Panc1 (cell line): ENCODE results near the gene C15orf62. TPM values are rescaled to one million over a fixed set of nuclear protein-coding genes. Genes with fewer than 3 reads are reported as not detected.
A peak's percentile ranks its signal among the peaks of the same experiment; 100 is the strongest.

Experiments used
- ATAC-seq: fragments of 200-7000 bp; cut with Tn5 transposase; 2 replicates; pipeline ENCODE4 v1.9.1; 2020; ENCODE audit warnings: mild to moderate bottlenecking, moderate library complexity
- BruUV-seq: library from RNA; stranded (reverse); fragments of 400-500 nt; replicated peaks from 2 replicates; lab custom pipeline; 2021; lab: Mats Ljungman, UMichigan
- CTCF ChIA-PET: fragments of 300-600 bp; sonication (Branson Sonifier 250); formaldehyde crosslinking; loops from one replicate; lab custom pipeline; 2022; ENCODE audit warnings: antibody characterized with exemption; lab: Charles Lee
- POLR2A ChIA-PET: fragments of 300-600 bp; sonication (Branson Sonifier 250); formaldehyde crosslinking; loops from one replicate; lab custom pipeline; 2022; ENCODE audit warnings: antibody characterized with exemption; lab: Charles Lee
- DNase-seq: peaks from one replicate; pipeline ENCODE4 v3.0.0-alpha.2; 2010; ENCODE audit warnings: low read depth, low spot score
- H3K27ac ChIP-seq: 2 replicates; pipeline ENCODE4 v1.5.1; 2011; ENCODE audit warnings: mild to moderate bottlenecking, low read length, inconsistent platforms
- H3K27me3 ChIP-seq: fragments of 200-500 bp; sonication (Bioruptor generic); 2 replicates; pipeline ENCODE4 v1.6.0; 2014; ENCODE audit warnings: low read length, inconsistent platforms; ENCODE audit not compliant: control insufficient read depth, insufficient read depth
- H3K36me3 ChIP-seq: fragments of 200-500 bp; sonication (Bioruptor generic); 2 replicates; pipeline ENCODE4 v1.5.1; 2014; ENCODE audit warnings: inconsistent platforms, mild to moderate bottlenecking, low read length, moderate library complexity; ENCODE audit not compliant: control insufficient read depth, insufficient read depth
- H3K4me1 ChIP-seq: 2 replicates; pipeline ENCODE4 v1.5.1; 2011; ENCODE audit warnings: inconsistent platforms, mild to moderate bottlenecking, low read length, moderate library complexity; ENCODE audit not compliant: control insufficient read depth, insufficient read depth
- H3K4me3 ChIP-seq, 2 experiments: 2 replicates each; pipeline ENCODE4 v1.5.1; 2011 to 2012; ENCODE audit warnings: low read depth in 2 of 2, low read length in 2 of 2, mild to moderate bottlenecking in 2 of 2, inconsistent platforms in 1 of 2, moderate library complexity in 1 of 2
- H3K9me3 ChIP-seq: fragments of 200-500 bp; sonication (Bioruptor generic); 2 replicates; pipeline ENCODE4 v1.5.1; 2014; ENCODE audit warnings: low read depth, mild to moderate bottlenecking, inconsistent platforms, low read length, moderate library complexity; ENCODE audit not compliant: control insufficient read depth, insufficient read depth
- CTCF ChIP-seq: fragments of 450-650 bp; IDR thresholded peaks from 2 replicates; pipeline ENCODE4 v1.5.1; 2017; ENCODE audit warnings: mild to moderate bottlenecking
- POLR2AphosphoS5 ChIP-seq: IDR thresholded peaks from 2 replicates; pipeline ENCODE4 v1.6.1; 2012; ENCODE audit warnings: mild to moderate bottlenecking, low read depth, low read length, moderate library complexity
- REST ChIP-seq, 2 experiments: IDR thresholded peaks; 2 replicates each; pipeline ENCODE4 v1.6.1; 2011 to 2012; ENCODE audit warnings: low read depth in 2 of 2, control low read depth in 1 of 2, low read length in 1 of 2, mild to moderate bottlenecking in 1 of 2, moderate library complexity in 1 of 2; ENCODE audit not compliant: insufficient read depth in 1 of 2
- SIN3A ChIP-seq: IDR thresholded peaks from 2 replicates; pipeline ENCODE4 v1.6.1; 2012; ENCODE audit warnings: low read depth, mild to moderate bottlenecking, low read length, moderate library complexity, borderline replicate concordance; ENCODE audit not compliant: insufficient read depth
- TCF7L2 ChIP-seq: IDR thresholded peaks from 2 replicates; pipeline ENCODE4 v1.6.1; 2011; ENCODE audit warnings: mild to moderate bottlenecking, low read depth, low read length, inconsistent platforms
- in situ Hi-C: cut with HindIII; loops from 2 replicates; pipeline ENCODE4 v1.10.0; 2016; ENCODE audit warnings: low sequenced_read_pairs, low pct_unique_long_range_greater_than_20kb
- intact Hi-C: fragments of 100-400 bp; cut with micrococcal nuclease; formaldehyde crosslinking; loops from one replicate; pipeline ENCODE4 v1.10.0; 2022; ENCODE audit not compliant: unreplicated experiment
- total RNA-seq: library from RNA; stranded (reverse); gene quantifications from one replicate; pipeline ENCODE4 v1.2.1, GENCODE V29; 2021; ENCODE audit not compliant: unreplicated experiment

C15orf62 gene
- total RNA-seq, 1 experiment from 2014 or later, result 0.33 TPM

DNA sequence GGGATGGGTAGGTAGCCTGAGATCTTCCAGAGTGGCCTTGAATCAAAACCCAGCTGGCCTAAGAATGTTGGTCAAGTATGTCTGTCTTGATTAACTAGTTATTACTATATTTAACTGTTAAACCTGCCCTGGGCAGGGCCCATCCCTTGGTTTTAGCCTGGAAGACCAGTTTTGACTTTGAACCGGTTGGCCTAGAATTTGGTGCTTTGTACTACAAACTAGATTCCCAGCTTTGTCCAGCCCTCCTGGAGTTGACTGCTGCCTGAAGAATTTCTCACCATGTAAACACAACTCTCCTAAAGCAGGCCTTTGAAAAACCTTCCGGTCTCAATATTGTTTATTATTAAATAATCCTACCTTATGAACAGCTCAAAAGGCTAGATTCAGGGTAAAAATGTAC lies 16.0 kb downstream of the C15orf62 start:
- in situ Hi-C loops, result loop anchor here (25.0 kb wide), 1 partner anchor 149 kb away; no protein-coding TSS in a partner anchor
- no peak overlapping the region; the same call in 1 of the 2 replicates for H3K27ac ChIP-seq
- no TSS peak for BruUV-seq
- ATAC-seq, result no peak
- TF ChIP-seq CTCF (no peak), REST (IDR thresholded peaks at IDR 0.05; ENCODE audit: insufficient read depth in 1 of 2, low read depth in 2 of 2, low read length in 1 of 2) (no peak), SIN3A (no peak), TCF7L2 (no peak), POLR2AphosphoS5 (no peak)
- POLR2A ChIA-PET, result no interaction called here
- CTCF ChIA-PET, result interaction anchor here (0.5 to 0.6 kb wide), 3 partner anchors 108 to 291 kb away, joined by 3 to 9 read pairs (median 3); no protein-coding TSS in a partner anchor
- H3K4me1 ChIP-seq, result peaks cover 6% of the 10 kb centered on the region; the same call in 1 of the 2 replicates
- H3K36me3 ChIP-seq, result no peaks in the 10 kb centered on the region
- no peak for DNase-seq
- H3K9me3 ChIP-seq, result no peaks in the 10 kb centered on the region
- no peak overlapping the region for H3K4me3 ChIP-seq
- no peaks in the 10 kb centered on the region for H3K27me3 ChIP-seq
- intact Hi-C loops, result loop anchor here (10.0 kb wide), 1 partner anchor 111 kb away; no protein-coding TSS in a partner anchor

DNA sequence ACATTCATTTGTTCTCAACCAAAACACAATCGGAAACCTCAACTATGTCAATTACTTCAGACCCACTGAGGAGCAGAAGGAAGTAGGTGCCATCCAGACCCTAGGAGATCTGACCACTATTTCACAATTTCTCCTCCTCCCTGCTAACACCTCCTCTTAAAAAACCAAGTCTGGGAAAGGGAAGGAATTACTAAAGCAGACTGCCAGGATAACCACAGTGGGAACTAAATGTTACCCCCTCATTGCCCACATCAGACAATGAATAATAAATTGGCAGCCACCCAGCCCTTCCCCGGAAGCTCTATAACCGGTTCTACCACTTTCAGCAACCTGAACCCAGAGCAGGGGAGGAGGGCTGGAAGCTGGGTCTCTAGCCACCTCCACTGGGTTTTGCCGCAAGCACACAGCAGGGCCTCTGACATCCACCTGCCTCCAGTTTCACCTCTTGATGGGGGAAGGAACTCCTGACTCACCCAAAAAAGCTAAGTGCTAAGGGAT lies 17.6 kb downstream of the C15orf62 start:
- Histone ChIP-seq H3K27ac (0 out of 2 replicates have a peak overlapping the region, but pooled peaks have one; percentile 9), H3K4me1 (peaks cover 6% of the 10 kb centered on the region; the same call in 1 of the 2 replicates), H3K36me3 (no peaks in the 10 kb centered on the region), H3K4me3 (no peak overlapping the region), H3K27me3 (no peaks in the 10 kb centered on the region), H3K9me3 (no peaks in the 10 kb centered on the region)
- BruUV-seq, result no TSS peak
- ChIA-PET CTCF (no interaction called here), POLR2A (no interaction called here)
- TF ChIP-seq CTCF, result no peak
- TF ChIP-seq POLR2AphosphoS5, result no peak
- TF ChIP-seq SIN3A, result no peak
- no peak for TF ChIP-seq REST (IDR thresholded peaks at IDR 0.05; ENCODE audit: insufficient read depth in 1 of 2, low read depth in 2 of 2, low read length in 1 of 2)
- TF ChIP-seq TCF7L2, result no peak
- intact Hi-C loops (loop anchor here (10.0 kb wide), 1 partner anchor 113 kb away; no protein-coding TSS in a partner anchor), in situ Hi-C loops (loop anchor here (25.0 kb wide), 1 partner anchor 150 kb away; no protein-coding TSS in a partner anchor)
- DNase-seq, result no peak
- ATAC-seq, result no peak
